Measurements from ENCODE around the gene SMARCE1.

- no peak for TF ChIP-seq CTCF (IDR thresholded peaks at IDR 0.05; ENCODE audit: poor library complexity)
- TF ChIP-seq EZH2 (IDR thresholded peaks at IDR 0.05; ENCODE audit: borderline replicate concordance), result no peak
Measured at GRCh38 chr17:40694584-40694983, 47.0 kb upstream of the SMARCE1 start.

Measured in hepatocyte (in vitro differentiated cells).